Dedifferentiated amniotic fluid mesenchymal stem cell (primary cell): ENCODE data around the gene GPR4.
"Not testable (repeated sequence)": the region's sequence is repeated elsewhere in the genome, so short reads cannot be mapped to it uniquely, and the experiment has no call there.

Source experiments
- DNase-seq: peaks from one replicate; pipeline ENCODE4 v3.0.0-alpha.2; 2016; ENCODE audit errors: extremely low spot score

The GPR4 gene

DNA sequence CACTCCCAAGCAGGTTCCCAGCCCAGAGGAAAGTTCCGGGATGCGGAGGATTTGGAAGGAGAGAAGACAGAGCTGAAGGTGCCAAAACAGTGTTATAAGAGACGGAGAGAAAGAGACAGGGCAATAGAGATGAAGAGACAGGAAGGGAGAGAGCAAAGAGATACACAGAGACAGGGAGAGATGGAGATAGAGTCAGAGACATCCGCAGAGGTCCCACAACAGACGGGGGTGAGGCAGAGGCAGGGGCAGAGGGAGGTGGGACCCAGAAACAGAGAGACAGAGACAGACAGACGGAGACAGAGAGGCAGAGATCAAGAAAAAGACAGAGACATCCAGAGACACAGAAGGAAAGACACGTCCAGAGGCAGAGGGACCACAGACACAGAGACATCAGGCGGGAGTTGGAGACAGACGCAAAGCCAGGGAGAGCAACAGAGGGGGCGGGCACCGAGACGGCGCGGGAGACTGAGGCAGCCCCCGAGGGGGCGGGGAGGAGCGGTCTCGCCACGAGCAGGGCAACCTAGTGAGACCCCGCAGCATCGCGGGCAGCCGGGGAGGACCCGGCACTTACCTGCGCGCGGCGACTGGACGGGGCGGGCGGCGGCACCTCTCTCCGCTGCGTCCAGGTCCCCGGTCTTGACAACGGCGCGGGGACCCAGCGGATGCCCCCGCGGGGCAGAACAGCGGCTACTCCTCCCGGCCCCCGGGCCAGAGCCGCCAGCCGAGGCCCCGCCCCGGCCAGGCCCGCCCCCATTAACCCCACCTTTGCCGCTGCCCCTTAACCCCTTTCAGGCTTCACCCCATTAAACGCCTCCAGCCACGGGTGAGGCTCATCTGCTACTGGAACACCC is at the start of gene GPR4:
Gene GPR4, minus strand, starts transcription at position 689 of the 851 bp plus-strand sequence. CDS start 10,346 bp downstream, outside the sequence.
- DNase-seq = no peak

DNA sequence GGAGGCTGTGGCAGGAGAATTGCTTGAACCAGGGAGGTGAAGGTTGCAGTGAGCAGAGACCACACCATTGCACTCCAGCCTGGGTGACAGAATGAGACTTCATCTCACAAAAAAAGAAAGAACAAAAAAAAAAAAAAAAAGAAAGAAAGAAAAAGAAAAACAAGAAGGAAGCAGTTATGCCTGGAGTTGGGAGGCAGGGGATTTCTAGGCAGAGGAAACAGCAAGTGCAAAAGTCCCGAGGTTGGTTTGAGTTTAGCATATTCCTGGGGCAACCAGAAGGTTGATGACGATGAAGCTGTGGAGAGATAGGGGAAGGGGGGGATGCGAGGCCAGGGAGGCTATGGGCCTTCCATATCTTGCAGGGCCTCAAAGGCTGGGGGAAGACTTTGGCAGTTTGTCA is 48.7 kb upstream of the GPR4 start:
- no peak for DNase-seq

DNA sequence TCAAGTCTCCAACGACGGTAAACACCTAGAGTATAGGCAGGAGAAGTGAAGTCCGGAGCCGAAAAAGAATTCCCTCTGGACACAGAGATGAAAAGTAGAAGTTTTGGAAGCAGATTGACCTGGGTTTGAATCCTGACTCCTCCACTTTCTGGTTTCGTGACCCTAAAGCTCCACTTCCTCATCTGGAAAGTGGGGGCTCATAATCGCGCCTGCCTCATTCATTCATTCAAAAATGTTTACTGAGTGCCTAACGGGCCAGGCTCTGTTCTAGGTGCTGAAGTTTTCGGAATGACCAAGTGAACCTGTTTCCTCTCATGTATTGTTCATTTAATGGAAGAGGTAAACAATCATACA is 44.3 kb upstream of the GPR4 start:
- no peak for DNase-seq

DNA sequence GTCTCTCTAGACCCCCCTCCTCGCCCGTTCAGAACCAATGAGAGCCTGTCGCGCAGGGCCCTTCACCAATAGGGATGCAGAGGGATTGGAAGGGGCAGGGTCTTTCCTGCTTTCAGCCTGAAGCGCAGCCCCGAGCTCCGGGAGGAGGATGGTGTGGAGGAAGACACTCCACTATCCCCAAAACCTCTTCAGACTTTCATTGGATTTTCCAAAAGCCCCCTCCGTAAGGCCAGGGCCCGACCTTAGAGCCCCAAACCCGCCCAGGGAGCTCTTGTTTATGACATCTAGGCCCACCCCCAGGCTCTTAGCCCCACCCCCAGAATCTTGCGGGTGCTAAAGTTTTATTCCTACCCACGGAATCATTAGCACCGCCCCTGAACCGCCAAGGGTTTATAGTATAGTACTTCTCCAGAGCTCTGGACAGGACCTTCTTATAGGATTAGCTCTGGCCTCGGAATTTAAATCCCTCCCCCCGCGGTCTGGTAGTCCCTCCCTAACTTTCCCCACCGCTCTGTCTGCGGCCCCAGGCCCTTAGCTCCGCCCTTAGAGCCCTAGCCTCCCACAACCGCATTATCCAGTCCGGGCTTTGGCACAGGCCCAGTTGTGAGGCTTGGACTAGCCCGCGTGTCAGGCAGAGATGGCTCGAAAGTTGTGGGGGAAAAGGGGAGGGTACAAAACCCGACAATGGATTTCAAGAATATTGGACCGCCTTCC is 43.8 kb upstream of the GPR4 start:
- DNase-seq = peak; percentile 83

DNA sequence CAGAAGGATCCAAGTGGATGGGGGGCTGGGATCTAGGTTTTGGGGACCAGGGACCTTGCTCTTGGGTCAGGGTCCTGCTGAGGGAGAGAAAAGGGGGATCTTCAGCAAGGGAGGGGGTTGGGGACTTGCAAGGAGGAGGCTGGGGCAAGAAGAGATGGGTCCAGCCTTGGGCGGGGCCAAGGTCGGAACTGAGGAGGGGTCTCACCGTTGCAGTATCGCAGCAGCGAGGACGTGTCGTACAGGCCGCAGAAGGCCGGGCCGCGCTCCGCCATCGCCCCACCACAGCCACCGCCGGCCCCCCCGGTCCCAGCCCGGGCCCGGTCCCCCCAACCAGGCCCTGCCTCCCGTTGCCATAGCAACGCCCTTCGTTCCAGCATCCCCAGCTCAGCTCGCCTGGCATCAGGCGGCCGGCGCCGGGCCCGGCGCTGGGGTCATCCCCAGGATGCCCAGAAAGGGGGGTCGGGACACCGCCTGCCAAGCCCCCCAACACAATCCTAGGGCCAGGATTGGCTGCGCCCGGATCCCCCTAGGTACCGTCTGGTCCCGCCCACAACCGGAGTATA is 43.1 kb upstream of the GPR4 start:
- DNase-seq = no peak

DNA sequence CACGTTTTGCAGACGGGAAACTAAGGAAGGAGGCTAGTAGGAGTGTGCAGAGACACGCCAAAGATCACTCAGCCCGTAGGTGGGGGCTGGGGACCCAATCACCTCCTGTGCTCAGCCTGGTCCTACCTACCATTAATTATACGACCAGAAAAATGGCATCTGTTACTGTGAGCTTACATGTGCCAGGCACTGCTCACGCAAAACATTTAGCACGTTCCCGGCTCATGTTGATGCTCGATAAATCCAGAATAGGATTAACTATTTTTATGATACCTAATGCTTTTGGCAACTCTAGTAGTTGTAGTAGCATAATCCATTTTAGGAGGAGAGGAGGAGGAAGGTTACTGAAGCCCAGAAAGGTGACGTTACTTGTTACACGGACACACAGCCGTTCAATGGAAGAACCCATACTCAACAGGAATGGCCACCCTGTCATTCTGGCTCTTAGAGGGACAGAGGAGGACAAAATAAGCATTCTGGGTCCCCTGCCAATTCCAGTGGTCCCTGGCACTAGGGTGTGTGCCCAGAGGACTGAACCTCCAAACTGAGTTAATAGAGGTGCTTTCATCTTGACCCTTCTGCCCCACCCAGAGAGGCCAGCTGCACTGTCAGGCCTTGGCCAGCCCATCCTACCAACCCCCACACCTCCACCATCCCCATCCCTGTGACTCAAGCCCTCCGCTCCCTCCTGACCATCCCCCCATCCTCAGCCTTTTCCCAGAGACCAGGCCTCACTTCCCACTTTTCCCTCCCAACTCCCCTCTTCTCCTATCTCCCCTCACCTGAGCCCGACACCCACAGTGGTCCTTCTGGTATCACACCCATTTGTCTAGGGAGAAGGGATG is 42.1 kb upstream of the GPR4 start:
- DNase-seq = no peak

DNA sequence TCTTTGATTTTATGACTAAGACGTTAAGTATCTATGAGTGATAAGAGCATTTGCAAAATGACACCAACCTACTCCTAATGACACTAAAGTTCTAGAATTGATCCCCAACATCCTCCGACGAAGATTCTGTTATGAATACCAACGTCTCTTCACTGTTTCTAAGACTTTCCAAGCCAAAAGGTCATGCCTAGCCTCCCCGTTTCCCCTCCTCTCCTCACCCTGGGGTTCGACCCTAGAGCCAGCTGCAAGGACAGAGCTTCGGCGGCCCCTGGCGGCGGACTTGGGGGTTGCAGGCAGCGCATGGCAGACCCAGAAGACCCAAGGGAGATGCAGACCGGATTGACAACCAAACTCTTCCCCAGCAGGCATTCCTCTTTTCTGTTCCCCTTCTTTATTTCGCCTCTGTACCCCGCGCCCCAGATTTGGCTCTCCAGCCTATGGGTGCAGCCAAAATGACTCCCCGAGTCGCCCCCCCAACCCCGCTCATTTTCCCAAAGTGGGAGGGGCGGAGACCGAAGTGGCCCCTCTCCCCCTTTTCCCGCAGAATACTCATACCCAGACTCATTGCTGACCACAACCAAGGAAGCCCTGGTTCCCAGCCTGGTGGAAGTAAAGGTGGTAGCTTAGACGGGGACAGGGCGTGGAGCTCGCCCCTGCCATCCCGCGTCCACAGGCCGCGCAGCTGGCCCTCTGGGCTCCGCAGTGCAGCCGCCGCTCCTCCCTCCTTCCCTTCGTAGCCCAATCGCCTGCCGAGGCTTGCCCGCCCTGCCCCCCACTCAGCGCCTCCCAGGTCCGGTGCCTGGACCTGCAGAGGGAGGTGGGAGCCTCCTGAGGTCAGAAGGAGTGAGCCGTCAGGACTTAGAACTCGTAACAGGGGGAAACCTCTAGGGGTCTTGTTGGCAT is 41.3 kb upstream of the GPR4 start:
- DNase-seq = peak; percentile 70

DNA sequence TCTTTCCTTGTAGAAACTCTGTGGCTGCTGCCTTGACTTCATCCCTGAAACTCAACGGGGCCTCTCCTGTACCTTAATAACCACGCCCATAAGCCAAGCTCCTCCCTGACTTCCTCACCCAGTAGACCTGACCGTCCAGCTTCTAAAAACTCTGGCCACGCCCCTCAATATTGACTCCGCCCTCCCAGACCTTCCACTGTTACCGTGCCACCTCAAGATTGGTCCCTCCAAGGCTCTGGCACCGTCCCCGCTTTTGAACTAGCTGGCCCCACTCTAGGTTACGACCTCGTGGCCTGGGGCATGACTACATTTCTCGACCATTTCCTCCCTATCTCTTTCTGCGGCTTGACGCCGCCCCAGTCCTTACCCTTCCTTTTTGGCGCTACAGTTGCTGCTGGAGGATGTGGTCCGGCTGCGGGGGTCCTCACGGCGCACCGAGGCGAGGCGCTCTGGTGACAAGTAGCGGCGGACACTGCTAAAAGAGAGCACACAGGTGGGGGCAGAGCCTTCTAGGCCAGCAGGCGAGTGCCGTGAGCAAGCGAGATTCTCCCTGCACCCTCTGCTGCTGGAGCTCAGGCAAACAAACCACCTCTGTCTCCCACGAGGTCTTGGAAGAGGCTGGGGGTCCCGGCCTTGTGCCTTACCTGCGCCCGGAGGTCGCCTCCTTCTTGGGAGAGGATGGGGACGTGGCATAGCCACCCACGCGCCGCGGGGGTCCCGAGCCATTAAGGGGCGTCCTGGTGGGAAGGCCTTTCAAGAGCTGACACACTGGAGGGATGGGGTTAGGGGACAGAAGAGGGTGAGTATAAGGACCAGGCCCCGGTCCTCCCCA is 39.5 kb upstream of the GPR4 start:
- peak; percentile 22 for DNase-seq

DNA sequence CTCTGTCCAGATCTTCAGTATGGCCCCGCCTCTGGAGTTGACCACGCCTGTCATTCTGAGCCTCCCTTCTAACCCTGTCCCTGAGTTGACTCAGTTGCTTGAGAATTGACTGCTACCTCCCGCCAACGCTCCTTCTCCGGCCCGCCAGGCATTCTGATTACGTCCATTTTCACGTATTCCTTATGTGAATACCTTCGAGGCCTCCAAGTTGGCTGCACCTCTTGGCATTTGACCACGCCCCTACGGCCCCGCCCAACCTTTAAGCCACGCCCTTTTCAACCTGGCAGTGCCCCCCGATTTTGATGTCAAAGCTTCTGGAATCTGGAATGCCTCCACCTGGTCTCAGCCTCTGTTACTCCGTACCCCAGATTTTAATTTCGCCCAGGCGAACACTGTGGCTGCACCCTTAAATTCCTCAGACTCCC is 38.8 kb upstream of the GPR4 start:
- no peak for DNase-seq

DNA sequence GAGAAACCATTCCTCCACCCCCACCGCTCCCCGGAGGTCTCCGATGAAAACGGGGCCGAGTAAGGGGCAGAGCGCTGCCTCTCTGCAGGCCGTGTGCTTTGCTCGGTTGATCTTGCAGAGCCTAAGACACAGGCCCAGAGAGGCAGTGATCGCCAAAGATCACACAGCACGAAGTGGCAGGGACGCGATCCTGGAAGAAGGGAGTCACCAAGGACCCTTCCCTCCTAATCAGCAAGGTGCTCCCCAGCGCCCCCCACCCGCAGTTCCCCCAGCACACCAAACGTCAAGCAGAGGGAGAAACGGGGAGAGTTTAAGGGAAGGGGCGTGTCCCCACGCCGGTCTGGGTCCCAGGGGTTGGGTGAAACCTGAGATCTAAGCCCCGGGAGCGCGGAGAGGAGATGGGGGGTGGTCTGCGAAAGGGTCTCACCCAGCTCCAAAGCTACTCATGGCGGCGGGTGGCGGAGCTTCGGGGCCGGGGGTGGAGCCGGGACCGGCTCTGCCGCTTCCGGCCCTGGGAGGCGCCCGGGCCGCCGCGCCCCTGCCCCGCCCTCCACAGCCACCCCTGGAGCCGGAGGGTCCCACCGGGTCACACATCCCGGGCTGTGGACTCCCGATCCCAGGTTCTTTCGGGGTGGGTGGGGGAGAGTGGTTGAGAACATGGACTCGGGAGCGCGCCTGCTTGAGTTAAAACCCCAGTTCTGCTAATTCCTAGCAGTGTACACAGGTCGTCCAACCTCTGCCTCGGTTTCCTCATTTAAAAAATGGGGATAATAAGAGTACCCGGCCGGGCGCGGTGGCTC is 37.1 kb upstream of the GPR4 start, which contains the start of gene EML2:
Gene EML2, minus strand, starts transcription at position 468 of the 800 bp plus-strand sequence. Its CDS starts 21 bp downstream, at position 447.
- no peak for DNase-seq

DNA sequence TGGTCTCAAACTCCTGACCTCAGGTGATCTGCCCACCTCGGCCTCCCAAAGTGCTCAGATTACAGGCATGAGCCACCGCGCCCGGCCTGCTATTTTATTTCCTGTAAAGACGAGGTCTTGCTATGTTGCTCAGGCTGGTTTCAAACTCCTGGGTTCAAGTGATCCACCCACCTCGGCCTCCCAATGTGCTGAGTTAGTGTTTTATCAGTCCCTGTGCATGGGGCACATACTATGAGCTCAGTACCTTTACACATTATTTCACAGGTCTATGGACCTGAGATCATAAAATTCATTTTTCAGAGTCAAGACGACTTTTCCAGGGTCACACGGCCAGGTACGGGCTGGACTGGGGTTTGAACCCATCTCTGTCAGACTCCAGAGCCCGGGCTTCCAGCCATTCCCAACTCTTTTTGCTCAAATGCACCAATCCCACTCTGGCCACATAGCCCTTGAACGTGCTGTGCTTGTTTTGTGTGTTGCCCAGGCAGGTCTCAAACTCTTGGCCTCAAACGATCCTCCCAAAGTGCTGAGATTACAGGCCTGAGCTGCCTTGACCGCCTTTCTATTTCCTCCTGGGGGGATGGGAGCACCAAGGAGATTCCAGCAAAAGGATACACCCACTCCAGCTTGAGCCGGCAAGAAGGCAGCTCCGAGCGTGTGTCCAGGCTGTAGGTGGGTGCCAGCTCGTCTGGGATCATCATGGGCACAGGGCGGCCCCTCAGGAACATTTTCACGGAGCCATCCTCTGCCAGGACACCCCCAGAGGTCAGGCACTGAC is 36.1 kb upstream of the GPR4 start:
- no peak for DNase-seq

DNA sequence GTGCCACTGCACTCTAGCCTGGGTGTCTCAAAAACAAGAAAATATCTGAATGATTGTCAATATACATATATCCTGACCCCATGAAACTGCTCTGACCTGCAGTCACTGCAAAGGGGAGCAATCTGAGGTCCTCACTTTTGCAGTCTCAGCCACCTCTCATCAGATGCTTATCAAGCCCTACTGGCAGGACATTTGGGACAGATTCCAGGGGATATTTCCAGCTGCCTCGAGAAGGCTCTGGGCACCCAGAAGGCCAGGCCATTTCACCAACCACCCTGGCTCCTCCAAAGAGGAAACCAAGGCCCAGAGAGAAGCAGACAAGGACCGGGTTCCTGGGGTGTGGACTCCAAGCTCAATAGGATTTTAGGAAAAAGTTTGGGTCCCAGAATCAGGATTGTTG is 34.9 kb upstream of the GPR4 start:
- DNase-seq = no peak

DNA sequence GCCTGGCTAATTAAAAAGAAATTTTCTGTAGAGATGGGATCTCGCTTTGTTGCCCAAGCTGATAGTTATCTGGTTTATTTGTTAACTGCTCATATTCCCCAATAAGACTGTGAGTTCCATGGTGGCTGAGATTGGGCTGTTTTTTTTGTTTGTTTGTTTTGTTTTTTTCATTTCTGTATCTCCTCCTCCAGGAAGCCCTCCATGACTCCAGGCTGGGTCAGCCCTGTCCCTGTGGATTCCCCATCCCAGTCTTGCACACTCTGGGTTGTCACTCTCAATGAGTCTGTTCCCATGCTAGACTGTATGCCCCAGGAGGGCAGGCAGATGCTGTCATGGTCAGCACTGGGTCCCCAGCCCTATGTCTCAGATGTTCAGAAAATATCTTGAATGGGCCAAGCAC is 34.3 kb upstream of the GPR4 start:
- DNase-seq = no peak

DNA sequence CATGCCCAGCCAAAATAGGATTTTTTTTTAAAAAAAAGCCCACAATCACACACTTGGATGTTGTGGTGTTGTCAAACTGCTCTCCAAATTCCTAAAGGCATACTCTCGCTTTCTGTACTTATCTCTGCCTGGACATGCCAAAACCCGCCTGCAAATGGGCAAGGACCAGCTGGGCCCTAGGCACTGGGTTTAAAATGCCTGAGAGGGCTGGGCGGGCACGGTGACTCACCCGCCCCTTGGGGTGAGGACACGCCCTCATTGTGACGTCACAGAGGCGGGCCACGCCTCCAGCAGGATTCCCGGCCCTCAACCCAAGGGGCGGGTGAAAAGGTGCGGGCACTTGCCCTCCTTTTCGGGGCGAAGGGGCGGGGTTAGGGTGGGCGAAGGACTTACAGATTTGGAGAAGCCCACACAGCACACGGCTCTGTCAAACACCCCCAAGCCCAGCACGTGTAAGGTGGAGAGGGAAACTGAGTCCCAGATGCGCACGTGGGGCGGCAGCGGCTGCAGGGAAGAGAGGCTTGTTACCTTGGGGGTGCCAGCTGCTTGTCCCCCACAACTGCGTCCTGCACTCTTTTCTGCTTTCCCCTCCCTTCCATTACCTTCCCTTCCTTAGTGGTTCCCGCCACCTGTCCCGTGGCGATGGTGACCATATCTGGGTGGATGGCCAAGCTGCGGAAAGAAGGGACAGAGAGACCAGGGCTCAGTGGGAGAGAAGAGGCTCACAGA is 30.6 kb upstream of the GPR4 start:
- peak; percentile 91 for DNase-seq

DNA sequence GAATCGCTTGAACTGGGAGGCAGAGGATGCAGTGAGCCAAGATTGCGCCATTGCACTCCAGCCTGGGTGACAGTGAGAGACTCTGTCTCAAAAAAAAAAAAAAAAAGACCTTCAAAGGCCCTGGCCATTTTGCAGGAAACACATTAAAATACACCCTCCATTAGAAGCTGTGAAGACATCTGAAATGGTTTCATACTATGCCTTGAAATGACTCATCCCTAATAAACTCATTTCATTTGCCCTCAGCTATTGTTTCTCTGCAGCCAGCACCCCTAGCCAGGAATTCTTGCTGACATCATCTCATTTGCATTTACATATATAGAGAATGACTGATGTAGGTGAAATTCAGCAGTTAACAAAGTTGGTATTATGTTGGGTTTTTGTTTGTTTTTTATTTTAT is 28.5 kb upstream of the GPR4 start:
- peak; percentile 81 for DNase-seq

DNA sequence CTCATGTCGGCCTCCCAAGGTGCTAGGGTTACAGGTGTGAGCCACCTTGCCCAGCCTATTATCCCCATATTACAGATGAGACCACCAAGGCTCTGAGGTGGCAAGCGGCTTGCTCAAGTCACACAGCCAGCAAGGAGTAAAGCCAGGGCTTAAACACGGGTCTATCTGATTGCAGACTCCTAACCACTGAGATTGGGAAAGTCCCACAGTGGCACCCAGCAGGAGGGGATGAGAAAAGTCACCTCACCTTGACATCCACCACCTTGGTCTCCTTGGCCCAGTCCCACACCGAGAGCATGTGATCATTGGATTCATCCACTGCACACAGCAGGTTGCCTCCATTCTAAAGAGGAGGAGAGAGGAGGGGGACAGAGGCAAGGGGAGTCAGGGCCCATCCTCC is 27.7 kb upstream of the GPR4 start:
- no peak for DNase-seq

DNA sequence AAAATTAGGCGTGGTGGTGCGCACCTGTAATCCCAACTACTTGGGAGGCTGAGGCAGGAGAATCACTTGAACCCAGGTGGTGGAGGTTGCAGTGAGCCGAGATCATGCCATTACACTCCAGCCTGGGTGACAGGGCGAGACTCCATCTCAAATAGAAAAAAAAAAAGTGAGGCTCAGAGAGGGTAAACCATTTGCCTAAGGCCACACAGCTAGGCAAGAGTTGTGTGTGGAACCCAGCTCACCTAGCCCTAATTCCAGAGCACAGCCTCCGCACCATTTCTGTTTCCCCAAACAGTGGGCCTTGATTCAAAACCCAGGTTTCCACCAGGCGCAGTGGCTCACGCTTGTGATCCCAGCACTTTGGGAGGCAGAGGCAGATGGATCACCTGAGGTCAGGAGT is 26.2 kb upstream of the GPR4 start:
- not testable (repeated sequence) for DNase-seq

DNA sequence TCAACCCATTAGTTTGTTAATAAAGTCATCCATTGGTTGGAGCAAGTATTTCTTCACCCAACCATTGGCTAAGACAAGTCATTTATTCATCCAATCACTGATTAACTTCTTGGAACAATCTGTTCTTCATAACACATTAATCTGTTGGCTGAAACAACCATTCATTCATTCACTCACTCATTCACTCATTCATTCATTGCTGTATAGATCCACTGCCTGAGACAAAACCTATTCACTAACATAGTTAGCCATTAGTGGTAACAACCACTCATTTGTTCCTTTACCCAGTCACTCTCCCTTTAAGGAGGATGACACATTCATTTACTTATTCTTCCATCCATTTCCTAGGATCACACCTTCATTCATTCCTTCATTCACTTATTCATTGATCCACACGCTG is 22.0 kb upstream of the GPR4 start:
- no peak for DNase-seq
